Suprapubic skin (tissue), 4 donors: ENCODE measurements around the gene TST.
"Not testable (repeated sequence)": the region's sequence is repeated elsewhere in the genome, so short reads cannot be mapped to it uniquely, and the experiment has no call there.

Source experiments
- EP300 ChIP-seq: sonication (generic); formaldehyde crosslinking; IDR thresholded peaks from one replicate; pipeline ENCODE4 v1.6.1; 2017; ENCODE audit warnings: antibody characterized with exemption
- POLR2A ChIP-seq, 2 donors: fragments of 450-650 bp; IDR thresholded peaks; one replicate each; pipeline ENCODE4 v1.6.1; 2017; ENCODE audit warnings: antibody characterized with exemption in 2 of 2, mild to moderate bottlenecking in 2 of 2, moderate library complexity in 2 of 2
- POLR2AphosphoS5 ChIP-seq, 3 donors: sonication (generic); formaldehyde crosslinking; IDR thresholded peaks; one replicate each; pipeline ENCODE4 v1.6.1; 2017; ENCODE audit warnings: antibody characterized with exemption in 3 of 3
- TF ChIP-seq, protein P1 (sequence below), 2 donors: fragments of 200-600 bp in 1 of 2; fragments of 450-650 bp in 1 of 2; sonication (generic) in 1 of 2; IDR thresholded peaks; one replicate each; pipeline ENCODE4 v1.5.1; 2016 to 2019; ENCODE audit warnings: antibody characterized with exemption in 2 of 2, mild to moderate bottlenecking in 1 of 2, moderate library complexity in 1 of 2

- TF ChIP-seq, protein P1, sequence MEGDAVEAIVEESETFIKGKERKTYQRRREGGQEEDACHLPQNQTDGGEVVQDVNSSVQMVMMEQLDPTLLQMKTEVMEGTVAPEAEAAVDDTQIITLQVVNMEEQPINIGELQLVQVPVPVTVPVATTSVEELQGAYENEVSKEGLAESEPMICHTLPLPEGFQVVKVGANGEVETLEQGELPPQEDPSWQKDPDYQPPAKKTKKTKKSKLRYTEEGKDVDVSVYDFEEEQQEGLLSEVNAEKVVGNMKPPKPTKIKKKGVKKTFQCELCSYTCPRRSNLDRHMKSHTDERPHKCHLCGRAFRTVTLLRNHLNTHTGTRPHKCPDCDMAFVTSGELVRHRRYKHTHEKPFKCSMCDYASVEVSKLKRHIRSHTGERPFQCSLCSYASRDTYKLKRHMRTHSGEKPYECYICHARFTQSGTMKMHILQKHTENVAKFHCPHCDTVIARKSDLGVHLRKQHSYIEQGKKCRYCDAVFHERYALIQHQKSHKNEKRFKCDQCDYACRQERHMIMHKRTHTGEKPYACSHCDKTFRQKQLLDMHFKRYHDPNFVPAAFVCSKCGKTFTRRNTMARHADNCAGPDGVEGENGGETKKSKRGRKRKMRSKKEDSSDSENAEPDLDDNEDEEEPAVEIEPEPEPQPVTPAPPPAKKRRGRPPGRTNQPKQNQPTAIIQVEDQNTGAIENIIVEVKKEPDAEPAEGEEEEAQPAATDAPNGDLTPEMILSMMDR (IDR thresholded peaks at IDR 0.05) = not testable (repeated sequence)
- TF ChIP-seq POLR2AphosphoS5 (IDR thresholded peaks at IDR 0.05); POLR2A (IDR thresholded peaks at IDR 0.05); EP300: not testable (repeated sequence)
Observed at GRCh38 chr22:36989012-36989411, 30.2 kb downstream of the TST start.
